OCI-LY1 (cell line): ENCODE results near the gene STXBP6.

Experiments
- CTCF ChIP-seq: fragments of 200-600 bp; sonication (generic), shearing (Covaris generic); IDR thresholded peaks from 2 replicates; pipeline ENCODE4 v1.5.1; 2017; ENCODE audit warnings: mild to moderate bottlenecking, antibody characterized with exemption, low read length, moderate library complexity, mixed read lengths
- EZH2 ChIP-seq: fragments of 200-600 bp; sonication (generic), shearing (Covaris generic); IDR thresholded peaks from 2 replicates; pipeline ENCODE4 v1.8.0; 2017; ENCODE audit warnings: borderline replicate concordance, mixed run types, mild to moderate bottlenecking, antibody characterized with exemption, low read length, moderate library complexity, mixed read lengths

GRCh38 chr14:24996930-24997725 is 52.8 kb downstream of the STXBP6 start:
- TF ChIP-seq EZH2 (no peak), CTCF (no peak)
